NCI-H526 treated with DMSO at 0.1 percent for 48 hours (cell line): ENCODE data around the gene PUS1.
A peak's percentile ranks its signal among the peaks of the same experiment; 100 is the strongest.
"Not testable (repeated sequence)": the region's sequence is repeated elsewhere in the genome, so short reads cannot be mapped to it uniquely, and the experiment has no call there.

Experiments
- DNase-seq: peaks from one replicate; lab custom pipeline; 2025; lab: John Stamatoyannopoulos, UW

Gene PUS1

DNA sequence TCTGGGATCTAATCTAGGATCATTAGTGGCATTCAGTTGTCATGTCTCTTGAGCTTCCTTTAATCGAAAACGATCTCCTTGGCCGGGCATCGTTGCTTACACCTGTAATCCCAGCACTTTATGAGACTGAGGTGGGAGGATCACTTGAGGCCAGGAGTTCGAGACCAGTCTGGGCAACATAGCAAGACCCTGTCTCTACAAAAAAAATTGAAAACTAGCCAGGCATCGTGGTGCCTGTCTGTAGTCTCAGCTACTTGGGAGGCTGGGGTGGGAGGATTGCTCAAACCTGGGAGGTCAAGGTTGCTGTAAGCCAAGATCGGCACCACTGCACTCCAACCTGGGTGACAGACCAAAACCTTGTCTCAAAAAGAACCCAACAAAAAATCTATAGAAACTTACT, 9.0 kb downstream of the PUS1 start:
- DNase-seq, result no peak

DNA sequence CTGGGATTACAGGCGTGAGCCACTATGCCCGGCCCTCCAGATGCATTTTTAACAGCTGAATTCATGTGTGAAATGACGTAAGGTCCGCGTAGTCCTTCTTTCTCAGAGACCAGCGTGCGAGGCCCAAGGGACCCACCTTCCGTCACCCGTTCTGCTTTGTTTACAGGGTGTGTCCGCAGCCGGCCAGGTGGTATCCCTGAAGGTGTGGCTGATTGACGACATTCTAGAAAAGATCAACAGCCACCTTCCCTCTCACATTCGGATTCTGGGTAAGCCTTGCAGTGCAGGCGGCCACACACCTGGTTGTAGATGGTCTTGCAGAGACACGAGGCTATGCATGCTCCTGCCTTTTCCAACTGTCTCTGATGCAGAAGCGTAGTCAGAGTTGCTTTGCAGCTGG, 9.9 kb downstream of the PUS1 start:
- no peak for DNase-seq

DNA sequence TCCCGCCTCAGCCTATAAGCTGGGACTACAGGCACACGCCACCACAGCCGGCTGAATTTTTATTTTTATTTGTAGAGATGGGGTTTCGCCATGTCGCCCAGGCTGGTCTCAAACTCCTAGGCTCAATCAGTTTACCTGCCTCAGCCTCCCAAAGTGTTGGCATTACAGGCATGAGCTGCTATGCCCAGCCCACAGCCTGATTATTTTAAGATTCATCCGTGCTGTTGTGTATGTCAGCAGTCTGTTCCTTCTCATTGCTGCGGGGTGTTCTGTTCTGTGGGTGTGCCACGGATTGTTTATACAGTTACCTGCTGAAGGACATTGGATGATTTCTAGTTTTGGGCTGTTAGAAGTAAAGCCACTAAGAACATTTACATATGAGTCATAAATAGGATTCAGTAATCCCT, 11.1 kb downstream of the PUS1 start:
- DNase-seq, result no peak

DNA sequence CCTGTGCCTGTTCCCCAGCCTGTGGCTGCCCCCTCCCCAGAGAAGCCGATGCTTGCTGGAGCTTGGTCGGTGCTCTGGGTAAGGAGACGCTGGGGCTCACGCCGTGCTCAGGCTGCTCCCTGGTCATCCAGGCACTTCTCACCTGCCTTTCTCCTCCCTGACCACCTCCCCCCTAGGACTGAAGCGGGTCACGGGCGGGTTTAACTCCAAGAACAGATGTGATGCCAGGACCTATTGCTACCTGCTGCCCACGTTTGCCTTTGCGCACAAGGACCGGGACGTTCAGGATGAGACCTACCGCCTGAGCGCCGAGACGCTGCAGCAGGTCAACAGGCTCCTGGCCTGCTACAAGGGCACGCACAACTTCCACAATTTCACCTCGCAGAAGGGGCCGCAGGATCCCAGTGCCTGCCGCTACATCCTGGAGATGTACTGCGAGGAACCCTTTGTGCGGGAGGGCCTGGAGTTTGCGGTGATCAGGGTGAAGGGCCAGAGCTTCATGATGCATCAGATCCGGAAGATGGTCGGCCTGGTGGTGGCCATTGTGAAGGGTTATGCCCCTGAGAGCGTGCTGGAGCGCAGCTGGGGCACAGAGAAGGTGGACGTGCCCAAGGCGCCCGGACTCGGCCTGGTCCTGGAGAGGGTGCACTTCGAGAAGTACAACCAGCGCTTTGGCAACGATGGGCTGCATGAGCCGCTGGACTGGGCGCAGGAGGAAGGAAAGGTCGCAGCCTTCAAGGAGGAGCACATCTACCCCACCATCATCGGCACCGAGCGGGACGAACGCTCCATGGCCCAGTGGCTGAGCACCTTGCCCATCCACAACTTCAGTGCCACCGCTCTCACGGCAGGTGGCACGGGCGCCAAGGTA, 12.3 kb downstream of the PUS1 start:
- no peak for DNase-seq

DNA sequence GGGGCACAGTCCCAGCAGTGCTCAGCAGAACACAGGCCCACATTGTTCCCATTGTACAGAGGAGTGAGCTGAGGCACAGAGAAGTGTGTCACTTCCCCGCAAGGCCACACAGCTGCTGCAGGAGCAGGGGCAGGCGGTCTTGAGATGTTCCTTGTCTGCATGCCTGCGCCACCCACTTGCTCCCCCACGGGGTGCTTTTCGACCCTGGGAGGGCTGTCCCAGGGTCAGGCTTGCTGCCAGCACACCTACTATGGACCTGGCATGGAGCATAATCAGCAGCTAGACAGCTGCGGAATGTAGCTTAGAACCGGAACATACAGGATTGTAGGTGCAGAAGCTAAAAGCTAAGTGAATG, 12.9 kb downstream of the PUS1 start:
- no peak for DNase-seq

DNA sequence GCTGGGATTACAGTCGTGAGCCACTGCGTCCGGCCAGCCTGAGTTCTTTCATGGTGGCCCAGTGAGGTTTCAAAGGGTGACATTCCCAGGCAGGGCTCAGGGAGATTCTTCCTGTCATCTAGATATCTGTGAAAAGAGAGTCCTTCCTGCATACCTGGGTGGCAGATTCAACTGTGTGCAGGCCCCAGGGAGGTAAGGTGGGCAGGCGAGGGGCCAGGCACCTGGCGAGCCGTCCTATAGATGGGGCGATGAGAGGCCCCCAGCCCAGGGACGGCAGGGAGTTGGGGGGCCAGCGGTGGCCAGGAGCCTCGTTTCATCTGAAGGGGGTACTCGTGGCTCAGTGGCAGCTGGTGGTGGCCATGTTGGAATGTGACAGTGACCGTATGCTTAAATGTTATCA, 13.6 kb downstream of the PUS1 start:
- DNase-seq, result no peak

DNA sequence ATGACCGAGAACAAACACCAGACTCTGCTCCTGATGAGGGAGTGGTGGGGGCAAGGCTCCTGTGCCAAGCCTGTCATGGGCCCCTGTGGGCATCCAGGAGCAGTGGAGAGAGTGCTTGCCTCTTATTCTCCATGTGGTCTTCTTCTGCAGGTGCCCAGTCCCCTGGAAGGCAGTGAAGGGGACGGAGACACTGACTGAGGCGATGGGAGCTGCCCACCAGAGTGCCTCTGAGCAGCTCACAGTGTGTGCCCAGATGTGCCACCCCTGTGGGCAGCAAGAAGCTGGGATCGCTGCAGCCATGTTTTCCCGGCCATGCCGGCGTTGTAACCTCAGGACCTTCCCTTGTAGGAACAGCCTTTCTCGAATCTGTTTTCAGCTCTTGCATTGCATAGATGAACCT, 14.3 kb downstream of the PUS1 start:
- no peak for DNase-seq

DNA sequence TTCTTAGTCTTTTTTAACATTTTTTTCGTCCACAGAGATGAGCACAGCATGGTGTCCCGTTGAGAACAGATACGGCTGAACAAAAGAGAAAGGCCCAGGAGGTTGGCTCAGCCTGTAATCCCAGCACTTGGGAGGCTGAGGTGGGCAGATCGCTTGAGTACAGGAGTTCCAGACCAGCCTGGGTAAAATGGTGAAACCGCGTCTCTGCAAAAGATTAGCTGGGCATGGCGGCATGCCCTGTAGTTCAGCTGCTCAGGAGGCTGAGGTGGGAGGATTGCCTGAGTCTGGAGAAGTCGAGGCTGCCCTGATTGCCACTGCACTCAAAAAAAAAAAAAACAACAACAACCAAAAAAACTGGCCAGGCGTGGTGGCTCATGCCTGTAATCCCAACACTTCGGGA, 14.8 kb downstream of the PUS1 start:
- no peak for DNase-seq

DNA sequence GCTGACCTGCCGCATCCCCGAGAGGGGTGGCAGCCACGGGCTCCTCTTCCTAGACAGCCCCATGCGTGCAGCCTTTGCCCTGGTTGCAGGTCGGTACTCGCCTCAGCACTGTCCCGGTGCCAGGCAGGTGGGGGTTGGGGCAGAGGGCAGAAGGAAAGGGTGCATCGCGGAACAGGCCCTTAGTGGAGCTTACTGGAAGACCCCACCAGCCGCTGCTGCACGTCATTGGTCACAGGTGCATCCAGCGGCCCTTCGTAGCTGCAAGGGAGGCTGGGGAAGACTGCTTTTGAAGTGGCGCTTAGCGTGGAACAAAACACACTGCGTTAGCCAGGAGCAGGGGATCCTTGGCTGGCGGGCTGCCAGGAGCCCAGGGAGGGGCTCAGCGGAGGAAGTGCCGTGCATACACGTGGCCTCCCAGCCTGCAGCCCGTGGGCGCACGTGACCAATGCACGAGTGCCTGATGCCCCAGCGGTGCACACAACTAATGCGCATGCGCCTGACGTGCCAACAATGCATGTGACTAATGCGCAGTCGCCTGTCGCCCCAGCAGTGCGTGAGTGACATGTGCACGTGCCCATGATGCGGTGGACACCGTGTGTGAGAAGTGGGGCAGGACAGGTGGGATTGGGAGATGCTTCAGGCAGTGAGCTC, 15.7 kb downstream of the PUS1 start:
- no peak for DNase-seq

DNA sequence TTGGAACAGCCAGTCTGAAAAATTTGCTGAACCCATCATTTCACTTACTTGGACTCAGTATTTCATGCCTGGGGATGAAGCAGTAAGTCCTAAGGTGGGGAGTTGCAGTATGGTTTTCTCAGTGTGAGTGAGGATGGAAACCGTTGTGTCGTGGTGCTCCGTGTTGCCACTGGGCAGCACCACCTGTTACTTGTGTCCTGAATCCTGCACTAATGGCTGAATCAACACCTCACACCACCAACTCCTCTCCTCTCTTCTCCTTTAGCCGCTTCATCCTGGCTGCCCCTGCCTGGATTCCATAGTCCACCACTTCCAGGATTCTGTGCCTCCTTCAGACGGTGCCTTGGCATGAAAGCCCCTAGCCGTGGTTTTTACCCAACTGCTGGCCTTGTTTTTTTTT, 17.7 kb downstream of the PUS1 start:
- no peak for DNase-seq

DNA sequence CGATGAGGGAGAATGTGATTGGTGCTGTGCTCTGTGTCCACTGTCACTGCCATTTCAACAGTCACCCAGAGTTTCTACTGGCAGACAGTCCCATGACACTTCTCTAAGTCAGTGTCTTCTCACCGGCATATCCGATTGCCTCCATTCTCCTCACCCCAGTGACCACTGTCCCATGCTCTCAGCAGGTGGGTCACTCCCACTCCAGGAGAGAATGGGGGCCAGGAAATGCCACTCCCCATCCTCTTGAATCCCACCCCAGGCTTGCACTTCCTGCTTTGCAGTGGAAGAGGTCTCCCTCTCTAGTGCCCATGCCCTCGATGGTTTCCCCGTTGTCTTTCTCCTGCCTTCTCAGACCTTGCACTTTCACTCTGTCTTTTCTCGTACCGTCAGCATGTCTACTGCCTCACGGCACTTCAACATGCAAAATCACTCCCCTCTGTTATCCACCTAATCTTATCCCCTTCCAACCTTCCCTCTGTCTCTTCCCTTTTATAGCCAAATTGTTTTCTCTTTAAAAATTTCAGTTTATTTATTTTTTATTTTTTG, 18.5 kb downstream of the PUS1 start:
- no peak for DNase-seq

DNA sequence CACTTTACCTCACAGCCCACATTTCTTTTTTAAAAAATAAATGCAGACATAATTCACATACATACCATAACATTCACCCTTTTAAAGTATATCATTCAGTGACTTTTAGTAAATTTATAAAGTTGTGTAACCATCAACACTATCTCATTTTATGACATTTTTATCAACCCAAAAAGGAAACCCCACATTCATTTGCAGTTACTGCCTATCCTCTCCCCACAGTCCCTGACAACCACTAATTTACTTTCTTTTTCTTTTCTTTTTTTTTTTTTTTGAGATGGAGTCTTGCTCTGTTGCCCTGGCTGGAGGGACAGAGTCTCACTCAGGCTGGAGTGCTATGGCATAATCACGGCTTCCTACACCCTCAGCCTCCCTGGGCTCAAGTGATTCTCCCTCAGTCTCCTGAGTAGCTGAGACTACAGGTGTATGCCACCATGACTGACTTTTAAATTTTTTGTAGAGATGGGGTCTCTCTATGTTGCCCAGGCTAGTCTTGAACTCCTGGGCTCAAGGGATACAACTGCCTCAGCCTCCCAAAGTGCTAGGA, 19.2 kb downstream of the PUS1 start:
- DNase-seq, result no peak

DNA sequence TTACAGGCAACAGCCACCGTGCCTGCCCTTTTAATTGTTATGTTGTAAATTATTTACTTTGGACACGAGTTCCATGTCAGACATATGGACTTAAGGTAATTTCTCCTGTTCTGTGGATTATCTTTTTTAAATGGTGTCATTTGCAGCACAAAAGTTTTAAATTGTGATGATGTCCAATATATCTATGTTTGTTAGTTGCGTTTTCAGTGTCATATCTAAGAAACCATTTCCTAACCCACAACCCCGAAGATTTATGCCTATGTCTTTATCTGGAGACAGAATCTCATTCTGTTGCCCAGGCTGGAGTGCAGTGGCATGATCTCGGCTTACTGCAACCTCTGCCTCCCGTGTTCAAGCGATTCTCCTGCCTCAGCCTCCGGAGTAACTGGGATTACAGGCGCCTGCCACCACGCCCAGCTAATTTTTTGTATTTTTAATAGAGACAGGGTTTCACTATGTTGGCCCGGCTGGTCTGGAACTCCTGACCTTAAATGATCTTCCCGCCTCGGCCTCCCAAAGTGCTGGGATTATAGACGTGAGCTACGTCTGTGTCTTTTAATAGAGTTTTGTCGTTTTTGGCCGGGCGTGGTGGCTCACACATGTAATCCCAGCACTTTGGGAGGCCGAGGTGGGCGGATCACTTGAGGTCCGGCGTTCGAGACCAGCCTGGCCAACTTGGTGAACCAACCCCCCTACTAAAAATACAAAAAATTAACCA, 19.8 kb downstream of the PUS1 start:
- not testable (repeated sequence) for DNase-seq

DNA sequence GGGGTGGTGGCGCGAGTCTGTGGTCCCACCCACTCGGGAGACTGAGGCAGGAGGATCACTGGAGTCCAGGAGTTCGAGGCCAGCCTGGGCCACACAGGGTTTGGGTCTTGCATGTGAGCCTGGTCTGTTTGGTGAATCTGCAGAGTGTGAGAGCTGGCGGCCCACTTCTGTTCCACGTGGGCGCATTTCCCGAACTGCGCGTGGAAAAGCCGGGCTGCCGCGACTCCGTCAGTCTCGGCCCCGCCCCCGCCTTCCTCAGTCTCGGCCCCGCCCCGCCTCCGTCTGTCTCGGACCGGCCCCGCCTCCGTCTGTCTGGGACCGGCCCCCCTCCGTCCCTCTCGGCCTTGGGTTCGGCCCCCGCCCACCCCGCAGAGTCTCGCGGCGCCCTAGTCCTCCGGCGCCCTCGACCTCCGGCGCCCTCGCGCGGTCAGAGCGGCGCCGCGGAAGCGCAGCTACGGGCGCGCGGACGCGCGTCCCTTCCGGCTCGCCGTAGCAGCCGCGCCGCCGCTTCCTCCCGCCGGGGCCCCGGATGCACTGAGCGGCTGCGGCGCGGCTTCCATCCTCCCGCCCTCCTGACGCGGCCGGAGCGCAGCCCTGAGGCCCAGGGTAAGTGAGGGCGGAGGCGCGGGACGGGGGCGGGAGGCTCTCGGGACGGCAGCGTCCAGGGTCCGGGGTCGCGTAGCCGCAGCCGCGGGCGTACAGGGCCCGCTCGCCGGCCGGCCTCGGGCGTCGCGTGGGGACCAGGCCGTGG, 20.5 kb downstream of the PUS1 start, which contains the start of gene EP400:
Gene EP400, plus strand, starts transcription at position 512 of the 751 bp plus-strand sequence. CDS start 10,678 bp downstream, outside the sequence.
- peak; percentile 48 for DNase-seq

DNA sequence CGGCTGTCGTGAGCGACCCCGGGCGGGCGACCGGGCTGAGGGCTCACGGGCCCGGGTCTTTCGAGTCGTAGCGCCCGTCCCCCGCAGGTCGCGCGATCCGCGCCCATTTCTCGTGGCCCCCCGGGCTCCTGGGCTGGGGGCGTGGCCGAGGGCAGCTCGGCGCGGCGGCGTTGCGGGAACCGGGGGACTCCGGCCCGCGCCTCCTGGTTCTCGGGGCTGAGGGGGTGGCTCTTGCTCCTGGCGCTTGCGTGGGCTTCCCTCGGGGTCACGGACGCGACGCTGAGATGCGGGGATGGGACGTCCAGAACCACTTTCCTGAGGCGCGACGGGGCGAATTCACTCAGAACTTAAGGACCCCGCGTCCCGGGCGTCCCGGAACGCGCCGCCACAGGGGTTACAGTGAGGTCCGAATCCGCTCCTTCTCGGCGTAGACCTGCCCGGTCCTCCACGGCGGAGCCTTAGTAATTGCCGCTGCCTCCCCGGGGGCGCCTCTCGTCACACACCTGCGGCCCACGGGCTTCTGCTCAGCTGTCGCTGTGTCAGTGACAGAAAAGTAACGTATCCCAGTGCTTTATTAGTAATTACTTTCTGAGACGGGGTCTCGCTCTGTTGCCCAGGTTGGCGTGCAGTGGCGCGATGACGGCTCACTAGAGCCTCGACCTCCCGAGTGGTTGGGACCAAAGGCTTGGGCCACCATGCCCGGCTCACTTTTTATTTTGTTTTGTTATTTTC, 21.3 kb downstream of the PUS1 start:
- DNase-seq, result no peak

DNA sequence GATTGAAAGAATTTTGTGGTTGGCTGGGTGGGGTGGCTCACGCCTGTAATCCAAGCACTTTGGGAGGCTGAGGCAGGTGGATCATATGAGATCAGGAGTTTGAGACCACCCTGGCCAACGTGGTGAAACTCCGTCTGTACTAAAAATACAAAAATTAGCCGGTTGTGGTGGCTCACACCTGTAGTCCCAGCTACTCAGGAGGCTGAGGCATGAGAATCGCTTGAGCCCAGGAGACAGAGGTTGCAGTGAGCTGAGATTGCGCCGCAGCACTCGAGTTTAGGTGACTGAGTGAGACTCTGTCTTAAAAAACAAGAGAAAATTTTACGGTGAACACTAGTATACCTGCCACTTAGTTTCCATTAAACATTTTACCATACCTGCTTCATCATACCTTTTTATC, 24.7 kb downstream of the PUS1 start:
- DNase-seq, result not testable (repeated sequence)

DNA sequence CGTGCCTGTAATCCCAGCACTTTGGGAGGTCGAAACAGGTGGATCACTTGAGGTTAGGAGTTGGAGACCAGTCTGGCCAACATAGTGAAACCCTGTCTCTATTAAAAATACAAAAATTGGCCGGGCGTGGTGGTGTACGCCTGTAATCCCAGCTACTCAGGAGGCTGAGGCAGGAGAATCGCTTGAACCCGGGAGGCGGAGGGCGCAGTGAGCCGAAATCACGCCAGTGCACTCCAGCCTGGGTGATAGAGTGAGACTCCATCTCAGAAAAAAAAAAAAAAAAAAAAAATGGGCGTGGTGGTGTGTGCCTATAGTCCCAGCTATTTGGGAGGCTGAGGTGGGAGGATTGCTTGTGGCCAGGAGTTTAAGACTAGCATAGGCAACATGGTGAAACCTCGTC, 25.4 kb downstream of the PUS1 start:
- not testable (repeated sequence) for DNase-seq

DNA sequence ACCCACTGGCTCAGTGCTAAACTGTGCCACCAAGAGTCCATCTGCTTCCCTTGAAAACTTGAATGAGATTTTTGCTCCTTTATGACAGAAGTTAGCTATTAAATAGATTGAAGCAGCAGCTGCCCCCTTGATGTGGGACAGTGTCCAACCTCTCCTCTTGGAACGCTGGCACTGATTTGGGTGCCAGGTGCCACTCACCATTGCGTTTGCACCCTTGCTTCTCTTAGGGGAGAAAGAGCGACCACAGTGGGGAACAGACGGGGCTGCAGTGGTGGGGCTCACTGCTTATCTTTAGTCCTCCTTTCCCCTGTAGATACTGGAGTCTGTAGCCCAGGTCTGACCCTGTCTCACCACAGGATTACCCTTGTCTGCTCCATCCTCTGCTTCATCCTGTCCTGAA, 30.0 kb downstream of the PUS1 start:
- no peak for DNase-seq

DNA sequence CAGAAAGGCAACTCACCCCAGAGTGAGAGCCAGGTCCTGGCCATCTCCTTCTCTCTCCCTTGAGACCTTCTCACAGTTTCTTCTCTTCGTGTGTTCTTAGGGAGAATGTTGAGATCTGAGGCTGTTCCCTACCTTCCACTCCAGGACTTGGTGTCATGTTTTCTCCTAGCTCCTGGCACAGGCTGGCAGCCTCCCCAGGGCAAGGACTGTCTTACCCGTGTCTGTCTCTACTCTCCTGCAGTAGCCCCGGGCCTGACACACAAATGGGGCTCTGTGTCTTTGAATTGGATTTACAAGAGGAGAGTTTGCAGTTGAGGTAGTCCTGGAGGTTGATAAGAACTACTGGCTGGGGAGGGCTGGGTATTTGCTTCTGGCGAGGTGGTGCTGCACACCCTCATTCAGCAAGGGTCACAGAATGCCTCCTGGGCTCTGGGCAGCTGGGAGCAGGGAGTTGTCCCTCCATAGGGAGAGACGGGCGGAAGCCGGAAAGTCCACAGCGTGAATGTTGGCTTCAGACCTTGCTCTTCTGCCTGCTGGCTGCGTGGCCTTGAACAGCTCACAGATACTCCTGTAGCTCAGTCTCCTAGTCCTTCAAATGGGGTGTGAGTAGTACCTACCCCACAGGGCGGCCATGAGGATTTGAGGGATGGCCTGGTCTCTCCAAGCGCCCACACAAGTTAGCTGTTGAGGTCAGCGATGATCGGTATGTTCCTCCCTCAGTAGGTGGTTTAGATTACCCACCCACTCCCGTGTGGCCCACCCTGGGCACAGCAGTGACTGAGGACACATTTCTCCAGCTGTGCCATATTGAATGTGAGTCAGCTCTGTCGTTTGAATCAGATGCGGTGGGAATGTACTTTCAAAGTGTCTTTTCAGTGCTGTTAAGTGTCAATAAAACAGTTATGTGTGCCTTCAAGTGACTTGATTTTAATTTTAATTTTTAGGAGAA, 30.8 kb downstream of the PUS1 start:
- DNase-seq, result no peak
